GM18868 (cell line): ENCODE results near the gene EGFLAM.

Experiments
- ATAC-seq: cut with Tn5 transposase; IDR thresholded peaks from one replicate; pipeline ENCODE4 v1.9.1; 2021; ENCODE audit warnings: mild to moderate bottlenecking, moderate library complexity; ENCODE audit not compliant: unreplicated experiment

EGFLAM gene

GRCh38 chr5:38467353-38468040, 209.1 kb downstream of the EGFLAM start:
- no peak for ATAC-seq

GRCh38 chr5:38468202-38468673, 209.9 kb downstream of the EGFLAM start:
- no peak for ATAC-seq

- no peak for ATAC-seq
These were observed 210.8 kb downstream of the EGFLAM start for GRCh38 chr5:38468978-38469706.

- no peak for ATAC-seq
These were observed 211.4 kb downstream of the EGFLAM start for GRCh38 chr5:38469707-38470267.

GRCh38 chr5:38471709-38472108, 213.3 kb downstream of the EGFLAM start:
- no peak for ATAC-seq

GRCh38 chr5:38472541-38472940, 214.2 kb downstream of the EGFLAM start:
- no peak for ATAC-seq

GRCh38 chr5:38473008-38473407, 214.6 kb downstream of the EGFLAM start:
- no peak for ATAC-seq

GRCh38 chr5:38478166-38478565, 219.8 kb downstream of the EGFLAM start:
- ATAC-seq, result no peak

GRCh38 chr5:38478878-38479277, 220.5 kb downstream of the EGFLAM start:
- no peak for ATAC-seq

- no peak for ATAC-seq
These were observed 221.1 kb downstream of the EGFLAM start for GRCh38 chr5:38479315-38479904.

- ATAC-seq, result no peak
These were observed 225.5 kb downstream of the EGFLAM start for GRCh38 chr5:38483805-38484398.

GRCh38 chr5:38494175-38494574, 235.8 kb downstream of the EGFLAM start:
- ATAC-seq, result no peak

GRCh38 chr5:38494763-38495162, 236.4 kb downstream of the EGFLAM start:
- no peak for ATAC-seq

- ATAC-seq, result no peak
These were observed 239.6 kb downstream of the EGFLAM start for GRCh38 chr5:38497946-38498345.

- no peak for ATAC-seq
These were observed 242.4 kb downstream of the EGFLAM start for GRCh38 chr5:38500573-38501260.

GRCh38 chr5:38506302-38506701, 247.9 kb downstream of the EGFLAM start:
- no peak for ATAC-seq

- no peak for ATAC-seq
These were observed 250.8 kb downstream of the EGFLAM start for GRCh38 chr5:38509185-38509584.
